H9 (cell line): ENCODE measurements around the gene RAC2. TPM values are rescaled to one million over a fixed set of nuclear protein-coding genes. Genes with fewer than 3 reads are reported as not detected.

Experiments used
- DNase-seq: peaks from one replicate; pipeline ENCODE4 v3.0.0-alpha.2; 2017
- H2AFZ ChIP-seq: one replicate; pipeline ENCODE4 v1.6.1; 2013; ENCODE audit warnings: mild to moderate bottlenecking, low read length, control low read depth, moderate library complexity
- H2AK5ac ChIP-seq: 2 replicates; pipeline ENCODE4 v1.6.1; 2013; ENCODE audit warnings: low read length, control low read depth, mixed read lengths; ENCODE audit not compliant: insufficient read length
- H2BK120ac ChIP-seq: one replicate; pipeline ENCODE4 v1.6.1; 2013; ENCODE audit warnings: low read depth, mild to moderate bottlenecking, low read length, control low read depth, inconsistent platforms; ENCODE audit not compliant: poor library complexity, severe bottlenecking
- H2BK12ac ChIP-seq: 2 replicates; pipeline ENCODE4 v1.6.1; 2013; ENCODE audit warnings: low read length, control low read depth, mixed read lengths, low read depth; ENCODE audit not compliant: insufficient read length
- H2BK15ac ChIP-seq: 2 replicates; pipeline ENCODE4 v1.6.1; 2013; ENCODE audit warnings: low read depth, low read length, control low read depth
- H2BK20ac ChIP-seq: one replicate; pipeline ENCODE4 v1.6.1; 2013; ENCODE audit warnings: low read depth, mild to moderate bottlenecking, low read length, control low read depth, inconsistent platforms; ENCODE audit not compliant: poor library complexity, severe bottlenecking
- H2BK5ac ChIP-seq: 2 replicates; pipeline ENCODE4 v1.6.1; 2013; ENCODE audit warnings: low read length, control low read depth, mixed read lengths; ENCODE audit not compliant: insufficient read length
- H3K14ac ChIP-seq: 2 replicates; pipeline ENCODE4 v1.6.1; 2013; ENCODE audit warnings: low read length, control low read depth; ENCODE audit not compliant: insufficient read depth
- H3K18ac ChIP-seq: 2 replicates; pipeline ENCODE4 v1.6.1; 2013; ENCODE audit warnings: low read depth, mild to moderate bottlenecking, mixed read lengths, low read length, control low read depth; ENCODE audit not compliant: insufficient read length
- H3K23ac ChIP-seq: 2 replicates; pipeline ENCODE4 v1.6.1; 2013; ENCODE audit warnings: low read length, control low read depth, mixed read lengths, low read depth; ENCODE audit not compliant: insufficient read length
- H3K23me2 ChIP-seq: 2 replicates; pipeline ENCODE4 v1.6.1; 2013; ENCODE audit warnings: low read depth, mild to moderate bottlenecking, mixed read lengths, low read length, control low read depth; ENCODE audit not compliant: insufficient read length, poor library complexity, severe bottlenecking
- H3K27ac ChIP-seq: 2 replicates; pipeline ENCODE4 v1.5.1; 2013; ENCODE audit warnings: low read length, control low read depth, mixed read lengths, low read depth; ENCODE audit not compliant: insufficient read length
- H3K27me3 ChIP-seq: 2 replicates; pipeline ENCODE4 v1.6.1; 2013; ENCODE audit warnings: low read length, control low read depth, inconsistent platforms; ENCODE audit not compliant: insufficient read depth
- H3K4ac ChIP-seq: 2 replicates; pipeline ENCODE4 v1.6.1; 2013; ENCODE audit warnings: low read depth, mild to moderate bottlenecking, control low read depth, inconsistent platforms, low read length, moderate library complexity
- H3K4me1 ChIP-seq: 2 replicates; pipeline ENCODE4 v1.6.1; 2013; ENCODE audit warnings: low read length, control low read depth, inconsistent platforms; ENCODE audit not compliant: insufficient read depth
- H3K4me2 ChIP-seq: 2 replicates; pipeline ENCODE4 v1.6.1; 2013; ENCODE audit warnings: low read length, control low read depth, mixed read lengths; ENCODE audit not compliant: insufficient read length, insufficient read depth
- H3K56ac ChIP-seq: 2 replicates; pipeline ENCODE4 v1.6.1; 2013; ENCODE audit warnings: low read depth, mild to moderate bottlenecking, mixed read lengths, low read length, control low read depth; ENCODE audit not compliant: insufficient read length
- H3K79me1 ChIP-seq: 2 replicates; pipeline ENCODE4 v1.6.1; 2013; ENCODE audit warnings: low read depth, mild to moderate bottlenecking, moderate library complexity, low read length, control low read depth, inconsistent platforms; ENCODE audit not compliant: insufficient read depth, poor library complexity, severe bottlenecking
- H3K79me2 ChIP-seq: 2 replicates; pipeline ENCODE4 v1.6.1; 2013; ENCODE audit warnings: low read length, control low read depth, inconsistent platforms; ENCODE audit not compliant: insufficient read depth
- H3K9ac ChIP-seq: 2 replicates; pipeline ENCODE4 v1.6.1; 2013; ENCODE audit warnings: low read length, control low read depth, mixed read lengths; ENCODE audit not compliant: insufficient read length; ENCODE audit errors: extremely low read depth
- H3K9me3 ChIP-seq: one replicate; pipeline ENCODE4 v1.6.1; 2013; ENCODE audit warnings: low read depth, low read length, inconsistent platforms; ENCODE audit not compliant: control insufficient read depth
- H3T11ph ChIP-seq: one replicate; pipeline ENCODE4 v1.6.1; 2013; ENCODE audit warnings: mild to moderate bottlenecking, low read length, control low read depth, inconsistent platforms
- H4K20me1 ChIP-seq: one replicate; pipeline ENCODE4 v1.6.1; 2013; ENCODE audit not compliant: control insufficient read depth, insufficient read length, insufficient read depth
- H4K5ac ChIP-seq: 2 replicates; pipeline ENCODE4 v1.6.1; 2013; ENCODE audit warnings: low read depth, mild to moderate bottlenecking, mixed read lengths, low read length, control low read depth; ENCODE audit not compliant: insufficient read length
- H4K8ac ChIP-seq: replicated peaks from 2 replicates; pipeline ENCODE4 v1.6.1; 2013; ENCODE audit warnings: low read length, control low read depth, mixed read lengths, low read depth; ENCODE audit not compliant: insufficient read length
- H4K91ac ChIP-seq: 2 replicates; pipeline ENCODE4 v1.6.1; 2013; ENCODE audit warnings: low read depth, mild to moderate bottlenecking, moderate library complexity, mixed read lengths, low read length, control low read depth; ENCODE audit not compliant: insufficient read length
- H3K27ac Mint-ChIP-seq, 3 experiments: 2 replicates in 2 of 3; 3 replicates in 1 of 3; pipeline ENCODE4 v1.8.0; 2020 to 2021; ENCODE audit warnings: mixed read lengths in 3 of 3, mild to moderate bottlenecking in 1 of 3, moderate library complexity in 1 of 3
- H3K27me3 Mint-ChIP-seq: 2 replicates; pipeline ENCODE4 v1.8.0; 2021; ENCODE audit warnings: low read depth, mild to moderate bottlenecking, moderate library complexity, mixed read lengths
- H3K36me3 Mint-ChIP-seq, 3 experiments: 2 replicates in 2 of 3; 3 replicates in 1 of 3; pipeline ENCODE4 v1.8.0; 2020 to 2021; ENCODE audit warnings: low read depth in 3 of 3, mixed read lengths in 3 of 3; ENCODE audit not compliant: insufficient read depth in 1 of 3
- H3K4me1 Mint-ChIP-seq, 2 experiments: 2 replicates each; pipeline ENCODE4 v1.8.0; 2020; ENCODE audit warnings: mixed read lengths in 2 of 2
- H3K4me3 Mint-ChIP-seq, 2 experiments: 2 replicates in 1 of 2; 3 replicates in 1 of 2; pipeline ENCODE4 v1.8.0; 2020 to 2021; ENCODE audit warnings: mild to moderate bottlenecking in 2 of 2, mixed read lengths in 2 of 2, moderate library complexity in 1 of 2
- H3K9me3 Mint-ChIP-seq, 2 experiments: 2 replicates in 1 of 2; 3 replicates in 1 of 2; pipeline ENCODE4 v1.8.0; 2020; ENCODE audit warnings: mild to moderate bottlenecking in 2 of 2, mixed read lengths in 2 of 2, moderate library complexity in 1 of 2
- CTCF ChIP-seq: fragments of 200-600 bp; sonication (generic); conservative IDR thresholded peaks from 3 replicates; pipeline ENCODE4 v1.8.0; 2021; ENCODE audit warnings: antibody characterized with exemption, mild to moderate bottlenecking
- WGBS: extraction: QIAGEN DNeasy Blood & Tissue Kit; methylation state at CpG from one replicate; pipeline ENCODE4 v1.1.7; 2013; ENCODE audit warnings: missing lambda C conversion rate, low lambda C conversion rate, mixed read lengths; ENCODE audit not compliant: insufficient read length; ENCODE audit errors: extremely low coverage; 5-methylcytosine and 5-hydroxymethylcytosine counted together
- total RNA-seq: library from RNA; stranded (reverse); gene quantifications from 2 replicates; pipeline ENCODE4 v1.2.1, GENCODE V29; 2021

Gene RAC2
- total RNA-seq, 1 experiment from 2014 or later = 2.8 TPM

GRCh38 chr22:37206841-37207821, 36.9 kb downstream of the RAC2 start:
- WGBS = no CpG with 5 or more reads among the region's 71 CpGs
- H3K27ac Mint-ChIP-seq = no peak overlapping the region

More at GRCh38 chr22:37206841-37207821, 36.9 kb downstream of the RAC2 start:
- Histone ChIP-seq H2BK5ac (no peak overlapping the region), H4K5ac (no peak overlapping the region), H2AK5ac (no peak overlapping the region), H3K4me2 (no peak overlapping the region), H4K91ac (no peak overlapping the region), H3K27ac (no peak overlapping the region), H3K4ac (no peak overlapping the region), H3K56ac (no peak overlapping the region), H3K79me1 (no peaks in the 10 kb centered on the region), H3K79me2 (no peaks in the 10 kb centered on the region), H2BK120ac (no peak overlapping the region), H3K18ac (no peak overlapping the region), H3K9me3 (no peaks in the 10 kb centered on the region), H4K8ac (no peak overlapping the region), H3K23me2 (no peaks in the 10 kb centered on the region), H2BK15ac (no peak overlapping the region), H3K9ac (no peak overlapping the region), H2AFZ (no peak overlapping the region), H3K14ac (no peak overlapping the region; the same call in 1 of the 2 replicates), H2BK20ac (no peak overlapping the region), H4K20me1 (no peaks in the 10 kb centered on the region), H3K4me1 (no peaks in the 10 kb centered on the region), H2BK12ac (no peak overlapping the region), H3T11ph (no peak overlapping the region), H3K23ac (no peak overlapping the region), H3K27me3 (no peaks in the 10 kb centered on the region)
- DNase-seq = no peak
- Mint-ChIP-seq H3K27me3 (peaks cover 23% of the 10 kb centered on the region), H3K4me3 (no peak overlapping the region), H3K36me3 (no peaks in the 10 kb centered on the region), H3K4me1 (peaks cover 7 to 24% of the 10 kb centered on the region in 2 experiments), H3K9me3 (no peaks in the 10 kb centered on the region)
- TF ChIP-seq CTCF = no peak
